ENCODE data around the gene FAM216B.
"Not testable (repeated sequence)": the region's sequence is repeated elsewhere in the genome, so short reads cannot be mapped to it uniquely, and the experiment has no call there.

FAM216B gene

GRCh38 chr13:42777467-42777866 lies 3.9 kb upstream of the FAM216B start:
- no peak for DNase-seq
- intact Hi-C loops (cut with DNase I) = no loop called here

GRCh38 chr13:42780044-42780443 lies 1.3 kb upstream of the FAM216B start:
- DNase-seq = no peak
- intact Hi-C loops (cut with DNase I) = no loop called here

- no peak for DNase-seq
- intact Hi-C loops (cut with DNase I) = no loop called here
Observed at GRCh38 chr13:42786715-42787114, 5.3 kb downstream of the FAM216B start.

GRCh38 chr13:42788601-42789000 lies 7.2 kb downstream of the FAM216B start:
- intact Hi-C loops (cut with DNase I) = no loop called here
- DNase-seq = no peak

- DNase-seq = no peak
- intact Hi-C loops (cut with DNase I) = no loop called here
Observed at GRCh38 chr13:42792154-42792553, 10.8 kb downstream of the FAM216B start.

GRCh38 chr13:42794577-42795275 lies 13.3 kb downstream of the FAM216B start:
- DNase-seq = no peak

GRCh38 chr13:42795666-42796065 lies 14.3 kb downstream of the FAM216B start:
- intact Hi-C loops (cut with DNase I) = no loop called here
- DNase-seq = no peak

More at GRCh38 chr13:42794577-42795275, 13.3 kb downstream of the FAM216B start:
- intact Hi-C loops (cut with DNase I) = no loop called here

- no peak for DNase-seq
- intact Hi-C loops (cut with DNase I) = no loop called here
Observed at GRCh38 chr13:42796747-42797356, 15.5 kb downstream of the FAM216B start.

GRCh38 chr13:42798118-42798517 lies 16.7 kb downstream of the FAM216B start:
- no peak for DNase-seq
- intact Hi-C loops (cut with DNase I) = no loop called here

- intact Hi-C loops (cut with DNase I) = no loop called here
- DNase-seq = no peak
Observed at GRCh38 chr13:42800109-42800643, 18.8 kb downstream of the FAM216B start.

GRCh38 chr13:42803563-42804204 lies 22.3 kb downstream of the FAM216B start:
- DNase-seq = no peak
- intact Hi-C loops (cut with DNase I) = no loop called here

GRCh38 chr13:42804244-42804874 lies 23.0 kb downstream of the FAM216B start:
- DNase-seq = no peak
- intact Hi-C loops (cut with DNase I) = no loop called here

- intact Hi-C loops (cut with DNase I) = no loop called here
- no peak for DNase-seq
Observed at GRCh38 chr13:42807241-42807640, 25.9 kb downstream of the FAM216B start.

- no peak for DNase-seq
Observed at GRCh38 chr13:42807866-42808265, 26.5 kb downstream of the FAM216B start.

GRCh38 chr13:42808341-42808940 lies 27.1 kb downstream of the FAM216B start:
- DNase-seq = no peak
- intact Hi-C loops (cut with DNase I) = no loop called here

More at GRCh38 chr13:42807866-42808265, 26.5 kb downstream of the FAM216B start:
- intact Hi-C loops (cut with DNase I) = no loop called here

GRCh38 chr13:42812316-42812715 lies 30.9 kb downstream of the FAM216B start:
- DNase-seq = no peak
- intact Hi-C loops (cut with DNase I) = no loop called here

GRCh38 chr13:42814868-42815267 lies 33.5 kb downstream of the FAM216B start:
- DNase-seq = no peak
- intact Hi-C loops (cut with DNase I) = no loop called here

GRCh38 chr13:42815681-42816080 lies 34.3 kb downstream of the FAM216B start:
- intact Hi-C loops (cut with DNase I) = no loop called here
- no peak for DNase-seq

GRCh38 chr13:42816538-42816937 lies 35.2 kb downstream of the FAM216B start:
- DNase-seq = no peak
- intact Hi-C loops (cut with DNase I) = no loop called here

GRCh38 chr13:42819687-42820086 lies 38.3 kb downstream of the FAM216B start:
- intact Hi-C loops (cut with DNase I); DNase-seq: not testable (repeated sequence)

- intact Hi-C loops (cut with DNase I) = no loop called here
- DNase-seq = no peak
Observed at GRCh38 chr13:42820451-42820850, 39.1 kb downstream of the FAM216B start.

Data from posterior cingulate gyrus (tissue), 11 donors.